Endothelial cell of umbilical vein (primary cell): ENCODE data around the gene LINC00632. TPM values are rescaled to one million over a fixed set of nuclear protein-coding genes. Genes with fewer than 3 reads are reported as not detected.

Source experiments
- BruUV-seq: library from RNA; stranded (reverse); fragments of 400-500 nt; replicated peaks from 2 replicates; lab custom pipeline; 2021; lab: Mats Ljungman, UMichigan
- CTCF ChIA-PET: fragments of 300-600, 350-600 bp; sonication (Branson Sonifier 250); formaldehyde crosslinking; loops from one replicate; lab custom pipeline; 2021; ENCODE audit warnings: antibody characterized with exemption, inconsistent platforms; lab: Charles Lee
- POLR2A ChIA-PET: fragments of 300-600, 350-600 bp; sonication (Branson Sonifier 250); formaldehyde crosslinking; loops from one replicate; lab custom pipeline; 2021; ENCODE audit warnings: antibody characterized with exemption, inconsistent platforms; lab: Charles Lee
- DNase-seq: peaks from one replicate; pipeline ENCODE4 v3.0.0-alpha.2; 2011; ENCODE audit warnings: low read depth, low spot score
- FAIRE-seq: peaks from 2 replicates; lab custom pipeline; 2011; peaks lifted over from hg19 to GRCh38; lab: Jason Lieb, UNC
- H2AFZ ChIP-seq: 2 replicates; pipeline ENCODE4 v1.6.0; 2012; ENCODE audit warnings: low read depth, low read length, control low read depth, inconsistent platforms
- H3K27ac ChIP-seq: 2 replicates; pipeline ENCODE4 v1.5.1; 2011; ENCODE audit warnings: low read depth, mild to moderate bottlenecking, control low read depth, low read length, moderate library complexity; ENCODE audit not compliant: insufficient read depth
- H3K27me3 ChIP-seq, 2 experiments: 2 replicates each; pipeline versions ENCODE4 v1.6.0 to v1.6.1; 2011; ENCODE audit warnings: low read length in 2 of 2, mixed read lengths in 1 of 2; ENCODE audit not compliant: control insufficient read depth in 2 of 2, insufficient read depth in 2 of 2
- H3K36me3 ChIP-seq, 2 experiments: 2 replicates in 1 of 2; 3 replicates in 1 of 2; pipeline ENCODE4 v1.5.1; 2011; ENCODE audit warnings: low read length in 2 of 2, mild to moderate bottlenecking in 1 of 2, moderate library complexity in 1 of 2; ENCODE audit not compliant: control insufficient read depth in 2 of 2, insufficient read depth in 2 of 2; ENCODE audit errors: extremely low read depth in 1 of 2
- H3K4me1 ChIP-seq: 3 replicates; pipeline ENCODE4 v1.5.1; 2011; ENCODE audit warnings: mild to moderate bottlenecking, low read length; ENCODE audit not compliant: control insufficient read depth, insufficient read depth; ENCODE audit errors: extremely low read depth
- H3K4me2 ChIP-seq: 2 replicates; pipeline ENCODE4 v1.6.1; 2011; ENCODE audit warnings: low read length, control low read depth, mixed read lengths; ENCODE audit not compliant: insufficient read depth
- H3K4me3 ChIP-seq, 3 experiments: fragments of 200-600 bp in 1 of 3; sonication (generic), shearing (Covaris generic) in 1 of 3; replicated peaks in 1 of 3; 2 replicates each; pipeline ENCODE4 v1.5.1; 2011 to 2016; ENCODE audit warnings: control low read depth in 3 of 3, low read length in 3 of 3, mild to moderate bottlenecking in 2 of 3, inconsistent platforms in 1 of 3, low read depth in 1 of 3, moderate library complexity in 1 of 3; ENCODE audit not compliant: insufficient read depth in 1 of 3
- H3K79me2 ChIP-seq: 2 replicates; pipeline ENCODE4 v1.6.0; 2012; ENCODE audit warnings: low read length, inconsistent platforms; ENCODE audit not compliant: control insufficient read depth, insufficient read depth
- H3K9ac ChIP-seq: replicated peaks from 2 replicates; pipeline ENCODE3; 2011; ENCODE audit warnings: low read length, control low read depth; ENCODE audit not compliant: insufficient read depth; ENCODE audit errors: extremely low read depth
- H3K9me1 ChIP-seq: replicated peaks from 3 replicates; pipeline ENCODE4 v1.6.0; 2011; ENCODE audit warnings: mild to moderate bottlenecking, low read length; ENCODE audit not compliant: control insufficient read depth, insufficient read depth; ENCODE audit errors: extremely low read depth
- H3K9me3 ChIP-seq: replicated peaks from 2 replicates; pipeline ENCODE4 v1.5.1; 2012; ENCODE audit warnings: low read length, inconsistent platforms; ENCODE audit not compliant: control insufficient read depth, insufficient read depth
- H4K20me1 ChIP-seq: replicated peaks from 2 replicates; pipeline ENCODE3; 2011; ENCODE audit warnings: mild to moderate bottlenecking, low read length; ENCODE audit not compliant: control insufficient read depth, insufficient read depth; ENCODE audit errors: extremely low read depth
- EZH2 ChIP-seq: IDR thresholded peaks from 2 replicates; pipeline ENCODE4 v1.6.1; 2012; ENCODE audit warnings: borderline replicate concordance, low read depth, mild to moderate bottlenecking, moderate library complexity, low read length, inconsistent platforms; ENCODE audit not compliant: severe bottlenecking
- FOS ChIP-seq: IDR thresholded peaks from 2 replicates; pipeline ENCODE4 v1.6.1; 2011; ENCODE audit warnings: mild to moderate bottlenecking, low read length, moderate library complexity, borderline replicate concordance; ENCODE audit not compliant: insufficient read depth
- GATA2 ChIP-seq: IDR thresholded peaks from 2 replicates; pipeline ENCODE4 v1.7.0; 2011; ENCODE audit warnings: low read depth, mild to moderate bottlenecking, moderate library complexity, mixed read lengths, low read length; ENCODE audit not compliant: insufficient read length, insufficient read depth
- JUN ChIP-seq: IDR thresholded peaks from 2 replicates; pipeline ENCODE4 v1.6.1; 2011; ENCODE audit warnings: borderline replicate concordance, low read depth; ENCODE audit not compliant: insufficient read length, insufficient read depth
- MYC ChIP-seq: IDR thresholded peaks from one replicate; pipeline ENCODE4 v1.6.1; 2011; ENCODE audit warnings: mild to moderate bottlenecking, low read depth, low read length
- POLR2A ChIP-seq: IDR thresholded peaks from 2 replicates; pipeline ENCODE4 v1.6.1; 2012; ENCODE audit warnings: low read depth, mild to moderate bottlenecking, control low read depth, low read length
- POLR2AphosphoS5 ChIP-seq: IDR thresholded peaks from 2 replicates; pipeline ENCODE4 v1.6.1; 2012; ENCODE audit warnings: low read depth, mild to moderate bottlenecking, control low read depth, low read length, moderate library complexity; ENCODE audit not compliant: insufficient read depth
- dilution Hi-C: fragments of 300-500 bp; cut with MboI; formaldehyde crosslinking; loops from one replicate; pipeline ENCODE4 v1.15.0; 2019; ENCODE audit warnings: low sequenced_read_pairs; ENCODE audit not compliant: extremely low pct_ligation_motif_present
- intact Hi-C: fragments of 100-400 bp; cut with micrococcal nuclease; formaldehyde crosslinking; loops from one replicate; pipeline ENCODE4 v1.10.0; 2022
- polyA plus RNA-seq, 4 experiments: library from polyadenylated mRNA; depleted of rRNA in 3 of 4; stranded (reverse) in 3 of 4; unstranded in 1 of 4; fragments of >200 nt; gene quantifications; 2 replicates each; pipeline versions ENCODE4 v1.2.1 to v1.2.3, GENCODE V29; 2011 to 2012; ENCODE audit warnings: missing spikeins in 1 of 4
- total RNA-seq: library from RNA; stranded (reverse); gene quantifications from 2 replicates; pipeline ENCODE4 v1.2.3, GENCODE V29; 2021
- TF ChIP-seq, protein P1 (sequence below): IDR thresholded peaks from 2 replicates; pipeline ENCODE4 v1.6.1; 2011; ENCODE audit not compliant: insufficient read depth, insufficient read length
- TF ChIP-seq, protein P2 (sequence below), 2 donors: IDR thresholded peaks; 1 replicate in 1 of 2; 2 replicates in 1 of 2; pipeline ENCODE4 v1.5.1; 2011; ENCODE audit warnings: low read length in 2 of 2, mild to moderate bottlenecking in 2 of 2, moderate library complexity in 2 of 2, control low read depth in 1 of 2, inconsistent platforms in 1 of 2, low read depth in 1 of 2; ENCODE audit not compliant: insufficient read depth in 1 of 2; ENCODE audit errors: extremely low read depth in 1 of 2

LINC00632 gene
- total and polyA plus RNA-seq, 2 donors (not counting 3 experiments of a cell fraction or from before 2014, with no cell fraction given): 4.8 to 12.7 TPM

DNA sequence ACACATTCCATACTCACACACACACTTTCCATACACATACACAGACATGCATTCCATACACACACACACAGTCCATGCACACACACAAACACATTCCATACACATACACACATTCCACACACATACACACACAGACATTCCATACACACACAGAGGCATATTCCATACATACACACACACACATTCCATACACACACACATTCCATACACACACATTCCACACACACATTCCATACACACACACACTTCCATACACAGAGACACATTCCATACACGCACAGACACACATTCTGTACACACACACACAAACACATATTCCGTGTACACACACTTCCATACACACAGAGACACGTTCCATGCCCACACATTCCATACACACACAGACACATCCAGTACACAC, 14.8 kb downstream of the LINC00632 start:
- Histone ChIP-seq H3K4me1 (no peaks in the 10 kb centered on the region), H3K27ac (no peak overlapping the region), H3K9ac (no peak overlapping the region), H3K79me2 (no peaks in the 10 kb centered on the region), H2AFZ (no peak overlapping the region), H3K9me3 (no peaks in the 10 kb centered on the region), H3K36me3 (no peaks in the 10 kb centered on the region), H3K9me1 (no peaks in the 10 kb centered on the region), H3K4me3 (no peak overlapping the region), H3K27me3 (no peaks in the 10 kb centered on the region), H3K4me2 (no peak overlapping the region), H4K20me1 (no peaks in the 10 kb centered on the region)
- intact Hi-C loops: no loop called here
- ChIA-PET POLR2A (no interaction called here), CTCF (no interaction called here)
- DNase-seq (no peak), FAIRE-seq (no peak)
- TF ChIP-seq POLR2AphosphoS5 (no peak), JUN (no peak), FOS (no peak), MYC (no peak), EZH2 (no peak), POLR2A (no peak), GATA2 (no peak)
- TF ChIP-seq, protein P1, sequence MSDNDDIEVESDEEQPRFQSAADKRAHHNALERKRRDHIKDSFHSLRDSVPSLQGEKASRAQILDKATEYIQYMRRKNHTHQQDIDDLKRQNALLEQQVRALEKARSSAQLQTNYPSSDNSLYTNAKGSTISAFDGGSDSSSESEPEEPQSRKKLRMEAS: no peak
- TF ChIP-seq, protein P2, sequence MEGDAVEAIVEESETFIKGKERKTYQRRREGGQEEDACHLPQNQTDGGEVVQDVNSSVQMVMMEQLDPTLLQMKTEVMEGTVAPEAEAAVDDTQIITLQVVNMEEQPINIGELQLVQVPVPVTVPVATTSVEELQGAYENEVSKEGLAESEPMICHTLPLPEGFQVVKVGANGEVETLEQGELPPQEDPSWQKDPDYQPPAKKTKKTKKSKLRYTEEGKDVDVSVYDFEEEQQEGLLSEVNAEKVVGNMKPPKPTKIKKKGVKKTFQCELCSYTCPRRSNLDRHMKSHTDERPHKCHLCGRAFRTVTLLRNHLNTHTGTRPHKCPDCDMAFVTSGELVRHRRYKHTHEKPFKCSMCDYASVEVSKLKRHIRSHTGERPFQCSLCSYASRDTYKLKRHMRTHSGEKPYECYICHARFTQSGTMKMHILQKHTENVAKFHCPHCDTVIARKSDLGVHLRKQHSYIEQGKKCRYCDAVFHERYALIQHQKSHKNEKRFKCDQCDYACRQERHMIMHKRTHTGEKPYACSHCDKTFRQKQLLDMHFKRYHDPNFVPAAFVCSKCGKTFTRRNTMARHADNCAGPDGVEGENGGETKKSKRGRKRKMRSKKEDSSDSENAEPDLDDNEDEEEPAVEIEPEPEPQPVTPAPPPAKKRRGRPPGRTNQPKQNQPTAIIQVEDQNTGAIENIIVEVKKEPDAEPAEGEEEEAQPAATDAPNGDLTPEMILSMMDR (IDR thresholded peaks at IDR 0.05; ENCODE audit: extremely low read depth in 1 of 2, insufficient read depth in 1 of 2, low read depth in 1 of 2, low read length in 2 of 2): no peak
- no TSS peak for BruUV-seq
- dilution Hi-C loops: no loop called here
